Activated CD8-positive, alpha-beta T cell treated with anti-CD3 and anti-CD28 coated beads for 36 hours (primary cell): ENCODE measurements around the gene CNTNAP4. TPM values are rescaled to one million over a fixed set of nuclear protein-coding genes. Genes with fewer than 3 reads are reported as not detected.

Experiments used
- ATAC-seq: fragments of 200-7000 bp; cut with Tn5 transposase; one replicate; pipeline ENCODE4 v1.10.0; 2021; ENCODE audit warnings: mild to moderate bottlenecking, moderate library complexity
- CTCF ChIA-PET: fragments of 350-600 bp; sonication (Branson Sonifier 250); formaldehyde crosslinking; loops from one replicate; lab custom pipeline; 2021; ENCODE audit warnings: antibody characterized with exemption; lab: Charles Lee
- POLR2A ChIA-PET: fragments of 350-600 bp; sonication (Branson Sonifier 250); formaldehyde crosslinking; loops from one replicate; lab custom pipeline; 2021; ENCODE audit warnings: antibody characterized with exemption; lab: Charles Lee
- DNase-seq: peaks from one replicate; pipeline ENCODE4 v3.0.0-alpha.2; 2020
- H3K27ac Mint-ChIP-seq: one replicate; pipeline ENCODE4 v1.8.0; 2021; ENCODE audit warnings: mild to moderate bottlenecking, mixed read lengths
- H3K27me3 Mint-ChIP-seq: one replicate; pipeline ENCODE4 v1.8.0; 2021; ENCODE audit warnings: mixed read lengths
- H3K36me3 Mint-ChIP-seq: one replicate; pipeline ENCODE4 v1.8.0; 2021; ENCODE audit warnings: low read depth, mixed read lengths
- H3K4me1 Mint-ChIP-seq: one replicate; pipeline ENCODE4 v1.8.0; 2021; ENCODE audit warnings: low read depth, mixed read lengths
- H3K4me3 Mint-ChIP-seq: one replicate; pipeline ENCODE4 v1.8.0; 2021; ENCODE audit warnings: mild to moderate bottlenecking, moderate library complexity, mixed read lengths
- H3K9me3 Mint-ChIP-seq: one replicate; pipeline ENCODE4 v1.8.0; 2021; ENCODE audit warnings: mixed read lengths
- CTCF ChIP-seq: fragments of 200-600 bp; IDR thresholded peaks from one replicate; pipeline ENCODE4 v1.8.0; 2022; ENCODE audit warnings: antibody characterized with exemption, mild to moderate bottlenecking
- intact Hi-C: fragments of 100-400 bp; cut with micrococcal nuclease; formaldehyde crosslinking; loops from one replicate; pipeline ENCODE4 v1.10.0; 2022
- total RNA-seq, 2 experiments: library from RNA; stranded (reverse); gene quantifications; one replicate each; pipeline ENCODE4 v1.2.3, GENCODE V29; 2021

Gene CNTNAP4
- not detected for total RNA-seq

GRCh38 chr16:76276745-76277438, at the start of gene CNTNAP4:
Gene CNTNAP4, plus strand, starts transcription at chr16:76277401. Its CDS starts 262 bp downstream, at chr16:76277663.
- Mint-ChIP-seq H3K4me3 (no peak within 1 kb of the TSS), H3K27ac (no peak within 1 kb of the TSS), H3K27me3 (no peaks in the 10 kb centered on the region), H3K9me3 (peaks cover 5% of the 10 kb centered on the region), H3K4me1 (no peaks in the 10 kb centered on the region), H3K36me3 (no peaks in the 10 kb centered on the region)
- TF ChIP-seq CTCF, result no peak
- ChIA-PET POLR2A (no interaction called here), CTCF (no interaction called here)
- no peak for DNase-seq
- intact Hi-C loops, result no loop called here
- ATAC-seq, result no peak

GRCh38 chr16:76228546-76229146, 48.6 kb upstream of the CNTNAP4 start:
- intact Hi-C loops, result no loop called here
- no peaks in the 10 kb centered on the region for H3K9me3 Mint-ChIP-seq
- H3K4me1 Mint-ChIP-seq, result no peaks in the 10 kb centered on the region
- no peaks in the 10 kb centered on the region for H3K36me3 Mint-ChIP-seq
- H3K4me3 Mint-ChIP-seq, result no peak overlapping the region
- ATAC-seq (no peak), DNase-seq (no peak)
- ChIA-PET POLR2A (no interaction called here), CTCF (no interaction called here)
- TF ChIP-seq CTCF, result no peak
- no peaks in the 10 kb centered on the region for H3K27me3 Mint-ChIP-seq
- no peak overlapping the region for H3K27ac Mint-ChIP-seq

- H3K27me3 Mint-ChIP-seq, result no peaks in the 10 kb centered on the region
- ATAC-seq (no peak), DNase-seq (no peak)
- no peaks in the 10 kb centered on the region for H3K9me3 Mint-ChIP-seq
- H3K27ac Mint-ChIP-seq, result no peak overlapping the region
- no peak overlapping the region for H3K4me3 Mint-ChIP-seq
- no peak for TF ChIP-seq CTCF
- no peaks in the 10 kb centered on the region for H3K4me1 Mint-ChIP-seq
- H3K36me3 Mint-ChIP-seq, result no peaks in the 10 kb centered on the region
- CTCF ChIA-PET, result no interaction called here
- intact Hi-C loops, result no loop called here
- POLR2A ChIA-PET, result no interaction called here
Observed at GRCh38 chr16:76232704-76233103, 44.5 kb upstream of the CNTNAP4 start.

- Mint-ChIP-seq H3K36me3 (no peaks in the 10 kb centered on the region), H3K4me3 (no peak overlapping the region), H3K27me3 (no peaks in the 10 kb centered on the region), H3K9me3 (no peaks in the 10 kb centered on the region), H3K27ac (no peak overlapping the region), H3K4me1 (no peaks in the 10 kb centered on the region)
- ATAC-seq (no peak), DNase-seq (no peak)
- TF ChIP-seq CTCF, result no peak
- POLR2A ChIA-PET, result no interaction called here
- CTCF ChIA-PET, result no interaction called here
- intact Hi-C loops, result no loop called here
Observed at GRCh38 chr16:76235025-76235424, 42.2 kb upstream of the CNTNAP4 start.

DNA sequence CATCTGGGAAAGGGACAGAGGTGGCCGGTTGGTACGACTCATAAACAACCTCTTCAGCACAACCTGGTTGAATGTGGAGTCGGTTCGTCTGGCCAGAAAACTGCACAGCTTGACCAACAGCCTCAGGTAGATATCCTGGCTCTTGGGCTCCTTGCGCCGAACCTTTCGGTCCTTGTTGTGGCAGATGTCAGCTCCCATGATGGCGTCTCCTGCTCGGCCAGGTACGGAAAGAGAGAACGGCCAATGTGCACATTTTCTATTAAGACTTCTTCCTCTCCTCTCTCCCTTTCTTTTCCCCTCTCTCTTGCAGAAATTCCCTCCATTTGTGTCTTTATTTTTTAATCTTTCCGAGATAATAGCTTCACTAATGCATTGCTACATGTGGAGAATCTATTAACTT, 41.8 kb upstream of the CNTNAP4 start:
- no peaks in the 10 kb centered on the region for H3K9me3 Mint-ChIP-seq
- intact Hi-C loops, result no loop called here
- H3K27me3 Mint-ChIP-seq, result no peaks in the 10 kb centered on the region
- ChIA-PET POLR2A (no interaction called here), CTCF (no interaction called here)
- H3K36me3 Mint-ChIP-seq, result no peaks in the 10 kb centered on the region
- no peak for TF ChIP-seq CTCF
- H3K4me1 Mint-ChIP-seq, result no peaks in the 10 kb centered on the region
- ATAC-seq, result no peak
- no peak overlapping the region for H3K4me3 Mint-ChIP-seq
- no peak overlapping the region for H3K27ac Mint-ChIP-seq
- DNase-seq, result no peak
